ENCODE results near the gene CCDC13.

- TF ChIP-seq, protein P1, sequence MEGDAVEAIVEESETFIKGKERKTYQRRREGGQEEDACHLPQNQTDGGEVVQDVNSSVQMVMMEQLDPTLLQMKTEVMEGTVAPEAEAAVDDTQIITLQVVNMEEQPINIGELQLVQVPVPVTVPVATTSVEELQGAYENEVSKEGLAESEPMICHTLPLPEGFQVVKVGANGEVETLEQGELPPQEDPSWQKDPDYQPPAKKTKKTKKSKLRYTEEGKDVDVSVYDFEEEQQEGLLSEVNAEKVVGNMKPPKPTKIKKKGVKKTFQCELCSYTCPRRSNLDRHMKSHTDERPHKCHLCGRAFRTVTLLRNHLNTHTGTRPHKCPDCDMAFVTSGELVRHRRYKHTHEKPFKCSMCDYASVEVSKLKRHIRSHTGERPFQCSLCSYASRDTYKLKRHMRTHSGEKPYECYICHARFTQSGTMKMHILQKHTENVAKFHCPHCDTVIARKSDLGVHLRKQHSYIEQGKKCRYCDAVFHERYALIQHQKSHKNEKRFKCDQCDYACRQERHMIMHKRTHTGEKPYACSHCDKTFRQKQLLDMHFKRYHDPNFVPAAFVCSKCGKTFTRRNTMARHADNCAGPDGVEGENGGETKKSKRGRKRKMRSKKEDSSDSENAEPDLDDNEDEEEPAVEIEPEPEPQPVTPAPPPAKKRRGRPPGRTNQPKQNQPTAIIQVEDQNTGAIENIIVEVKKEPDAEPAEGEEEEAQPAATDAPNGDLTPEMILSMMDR (IDR thresholded peaks at IDR 0.05) = no peak
- TF ChIP-seq EHMT2 (IDR thresholded peaks at IDR 0.05; ENCODE audit: low read depth) = no peak
- no peak for TF ChIP-seq CHD4 (IDR thresholded peaks at IDR 0.05; ENCODE audit: borderline replicate concordance)
- TF ChIP-seq RCOR1 (IDR thresholded peaks at IDR 0.05; ENCODE audit: low read depth, low read length) = no peak
- TF ChIP-seq PBX3 (IDR thresholded peaks at IDR 0.05) = no peak
Measured at GRCh38 chr3:42734263-42734860, 38.7 kb downstream of the CCDC13 start.

Measured in A549 (cell line).